HEK293 (cell line): ENCODE results near the gene GPALPP1.

ENCODE experiments used
- ATF2 ChIP-seq: fragments of 450-650 bp; formaldehyde crosslinking; IDR thresholded peaks from 2 replicates; pipeline ENCODE4 v1.5.1; 2016; ENCODE audit warnings: missing biosample characterization, missing genetic modification characterization, low read depth
- CTCF ChIP-seq: fragments of 450-650 bp; formaldehyde crosslinking; IDR thresholded peaks from 2 replicates; pipeline ENCODE4 v1.5.1; 2016; ENCODE audit warnings: missing biosample characterization, missing genetic modification characterization
- KLF1 ChIP-seq: fragments of 450-650 bp; formaldehyde crosslinking; IDR thresholded peaks from 2 replicates; pipeline ENCODE4 v1.5.1; 2016; ENCODE audit warnings: missing biosample characterization, missing genetic modification characterization
- KLF10 ChIP-seq: fragments of 450-650 bp; IDR thresholded peaks from 2 replicates; pipeline ENCODE4 v1.5.1; 2018; ENCODE audit warnings: missing biosample characterization, mild to moderate bottlenecking, missing genetic modification characterization
- REST ChIP-seq: fragments of 450-650 bp; formaldehyde crosslinking; IDR thresholded peaks from 2 replicates; pipeline ENCODE4 v1.5.1; 2016; ENCODE audit warnings: missing biosample characterization, missing genetic modification characterization
- WT1 ChIP-seq: fragments of 450-650 bp; formaldehyde crosslinking; IDR thresholded peaks from 2 replicates; pipeline ENCODE4 v1.5.1; 2016; ENCODE audit warnings: missing biosample characterization, missing genetic modification characterization
- ZBTB1 ChIP-seq: fragments of 450-650 bp; formaldehyde crosslinking; IDR thresholded peaks from 2 replicates; pipeline ENCODE4 v1.5.1; 2016; ENCODE audit warnings: missing biosample characterization, missing genetic modification characterization
- ZNF324 ChIP-seq: fragments of 450-650 bp; formaldehyde crosslinking; IDR thresholded peaks from 2 replicates; pipeline ENCODE4 v1.5.1; 2016; ENCODE audit warnings: missing biosample characterization, missing genetic modification characterization
- ZNF664 ChIP-seq: fragments of 450-650 bp; formaldehyde crosslinking; IDR thresholded peaks from 2 replicates; pipeline ENCODE4 v1.5.1; 2016; ENCODE audit warnings: missing biosample characterization, missing genetic modification characterization
- ZNF785 ChIP-seq: fragments of 450-650 bp; formaldehyde crosslinking; IDR thresholded peaks from 2 replicates; pipeline ENCODE4 v1.5.1; 2016; ENCODE audit warnings: missing biosample characterization, missing genetic modification characterization

- TF ChIP-seq ATF2 (tag by site-specific recombination), result no peak
- TF ChIP-seq KLF1 (tag by site-specific recombination), result no peak
- TF ChIP-seq CTCF, result no peak
- TF ChIP-seq ZNF785 (tag by site-specific recombination), result no peak
- no peak for TF ChIP-seq ZNF664 (tag by site-specific recombination)
- no peak for TF ChIP-seq ZNF324 (tag by site-specific recombination)
- TF ChIP-seq REST (tag by site-specific recombination), result no peak
- TF ChIP-seq WT1 (tag by site-specific recombination), result no peak
- TF ChIP-seq ZBTB1 (tag by site-specific recombination), result no peak
- TF ChIP-seq KLF10 (tag by site-specific recombination), result no peak
Observed at GRCh38 chr13:44968434-44968815, 20.9 kb upstream of the GPALPP1 start.
